Measurements from ENCODE around the gene NCF4.

NCF4 gene

GRCh38 chr22:36838119-36839030 is 22.4 kb upstream of the NCF4 start:
- DNase-seq: no peak

- no peak for DNase-seq
These were observed 21.3 kb upstream of the NCF4 start for GRCh38 chr22:36839356-36840073.

- no peak for DNase-seq
These were observed 20.7 kb upstream of the NCF4 start for GRCh38 chr22:36840106-36840505.

- DNase-seq: no peak
These were observed 14.5 kb upstream of the NCF4 start for GRCh38 chr22:36846271-36846670.

- DNase-seq: peak in 1 of 2 experiments; percentile 43
These were observed 13.9 kb upstream of the NCF4 start for GRCh38 chr22:36846949-36847348.

GRCh38 chr22:36850056-36850455 is 10.8 kb upstream of the NCF4 start:
- no peak for DNase-seq

GRCh38 chr22:36850682-36851081 is 10.1 kb upstream of the NCF4 start:
- no peak for DNase-seq

- DNase-seq: no peak
These were observed 8.5 kb upstream of the NCF4 start for GRCh38 chr22:36852056-36852973.

- DNase-seq: peak; percentile 16 to 79
These were observed 7.3 kb upstream of the NCF4 start for GRCh38 chr22:36853407-36854099.

- no peak for DNase-seq
These were observed 5.3 kb upstream of the NCF4 start for GRCh38 chr22:36855478-36855877.

- DNase-seq: peak; percentile 52 to 82
These were observed 4.5 kb upstream of the NCF4 start for GRCh38 chr22:36856121-36856791.

GRCh38 chr22:36856792-36857135 is 4.0 kb upstream of the NCF4 start:
- DNase-seq: no peak

GRCh38 chr22:36858156-36858555 is 2.6 kb upstream of the NCF4 start:
- DNase-seq: no peak

GRCh38 chr22:36858966-36859365 is 1.8 kb upstream of the NCF4 start:
- DNase-seq: no peak

GRCh38 chr22:36860017-36860416 is 789 bp upstream of the NCF4 start:
- DNase-seq: no peak

- no peak for DNase-seq
These were observed 377 bp upstream of the NCF4 start for GRCh38 chr22:36860438-36860820.

GRCh38 chr22:36862251-36863242 is 1.7 kb downstream of the NCF4 start:
- no peak for DNase-seq

GRCh38 chr22:36863281-36863680 is 2.5 kb downstream of the NCF4 start:
- DNase-seq: no peak

GRCh38 chr22:36863979-36864378 is 3.2 kb downstream of the NCF4 start:
- DNase-seq: no peak

GRCh38 chr22:36864454-36865215 is 3.8 kb downstream of the NCF4 start:
- DNase-seq: no peak

Measured in NCI-H526 (cell line).